ENCODE measurements around the gene TXNRD1. TPM values are rescaled to one million over a fixed set of nuclear protein-coding genes. Genes with fewer than 3 reads are reported as not detected.
A peak's percentile ranks its signal among the peaks of the same experiment; 100 is the strongest.

Gene TXNRD1
- total and polyA plus RNA-seq, 2 of the 8 experiments (the other 6 are each of a cell fraction or from before 2014, with no cell fraction given): 56.8 to 127 TPM

DNA sequence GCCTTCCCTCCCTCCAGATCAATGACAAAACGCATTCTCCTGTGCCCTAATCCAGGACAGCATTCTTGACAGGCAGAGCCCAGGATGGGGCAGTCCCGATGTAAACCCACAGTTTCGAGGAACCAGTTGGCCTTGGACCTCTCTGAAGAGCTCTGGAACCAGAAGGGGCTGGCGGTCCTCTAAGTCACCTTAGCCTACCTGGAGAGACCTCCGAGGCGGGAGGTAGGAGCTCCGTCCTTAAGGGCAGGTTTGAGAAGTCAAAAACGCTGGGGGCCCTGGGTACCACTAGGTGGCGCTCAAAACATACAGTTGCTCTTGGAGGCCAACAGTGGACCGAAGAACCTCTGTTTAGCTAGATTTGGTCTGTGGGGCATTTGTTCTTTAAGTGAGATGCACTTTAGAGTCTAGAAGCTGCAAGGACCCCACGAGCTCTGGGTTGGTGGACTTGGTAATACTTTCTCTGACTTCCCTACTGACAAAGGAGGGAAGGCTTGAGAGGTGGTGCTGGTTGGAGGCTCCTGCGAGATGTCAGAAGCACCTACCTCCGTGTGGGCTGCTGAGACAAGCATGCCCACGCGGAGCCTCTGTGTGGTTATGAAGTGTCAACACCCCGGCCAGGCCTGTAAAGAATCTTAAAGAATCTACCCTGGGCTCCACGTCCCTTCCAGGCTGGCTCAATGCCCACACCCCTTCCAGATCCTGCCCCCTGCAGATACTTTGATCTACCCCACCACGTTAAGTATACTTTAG lies 166.3 kb downstream of the TXNRD1 start:
- H3K23me2 ChIP-seq (ENCODE audit: low read depth, low read length): peaks cover 3% of the 10 kb centered on the region; the same call in 1 of the 2 replicates
- H3K4me2 ChIP-seq (ENCODE audit: insufficient read depth in 1 of 2, low read depth in 2 of 2, low read length in 2 of 2): peak overlapping the region in 1 of 2 experiments; percentile 56; a peak in 3 of 4 replicates
- no peaks in the 10 kb centered on the region for H3K79me1 ChIP-seq (ENCODE audit: low read depth, low read length)
- 0 out of 2 replicates have a peak overlapping the region, but pooled peaks have one; percentile 6 for H2BK12ac ChIP-seq (ENCODE audit: low read depth, low read length)
- POLR2A ChIA-PET (ENCODE audit: partially characterized antibody): interaction anchor here (0.6 to 1.3 kb wide), 6 partner anchors 64 to 725 kb away, joined by 3 to 4 read pairs (median 3); partner anchors contain the start of genes CHST11 and WASHC4
- 0 out of 8 replicates have a peak overlapping the region, but pooled peaks of 1 of the 4 experiments have one; percentile 28 for H3K4me3 ChIP-seq (ENCODE audit: extremely low read depth in 1 of 4, insufficient read depth in 2 of 4, low read depth in 3 of 4, low read length in 4 of 4)
- H2BK120ac ChIP-seq (replicated peaks; ENCODE audit: low read depth, low read length): no peak overlapping the region
- H3K23ac ChIP-seq (ENCODE audit: insufficient read length): no peak overlapping the region
- H3K56ac ChIP-seq (replicated peaks; ENCODE audit: insufficient read length, low read depth, low read length): no peak overlapping the region
- CTCF ChIA-PET (ENCODE audit: partially characterized antibody): interaction anchor here (0.6 to 3.5 kb wide), 93 partner anchors 9 to 720 kb away, joined by 3 to 20 read pairs (median 4); partner anchors contain the start of genes CHST11 and EID3
- 39% methylated on average over 18 of the region's 18 CpGs; no CpG with 5 or more reads in 1 of the 2 experiments for WGBS, 2 experiments (ENCODE audit: extremely low coverage in 1 of 2, insufficient coverage in 1 of 2, insufficient read length in 1 of 2, insufficient replicate concordance in 2 of 2, low coverage in 1 of 2, low lambda C conversion rate in 2 of 2, missing lambda C conversion rate in 1 of 2)
- peaks cover 0 to 4% (median 3%) of the 10 kb centered on the region in 4 experiments; a peak in 4 of 7 replicates for H3K4me1 ChIP-seq (replicated peaks in 1 of 4; ENCODE audit: control insufficient read depth in 3 of 4, insufficient read depth in 4 of 4, low read length in 3 of 4)
- no peak overlapping the region for H2AK5ac ChIP-seq (ENCODE audit: low read depth, low read length)
- H4K20me1 ChIP-seq (replicated peaks in 1 of 2; ENCODE audit: control insufficient read depth in 1 of 2, insufficient read depth in 2 of 2, low read length in 2 of 2): no peaks in the 10 kb centered on the region
- no peak overlapping the region for H3K18ac ChIP-seq (ENCODE audit: extremely low read depth, low read length)
- FAIRE-seq (no peak), DNase-seq (ENCODE audit: low read depth in 1 of 2, low spot score in 2 of 2) (peak; percentile 71 to 93)
- no peak overlapping the region for H2BK20ac ChIP-seq (ENCODE audit: low read length)
- no peak overlapping the region for H3K4ac ChIP-seq (replicated peaks; ENCODE audit: insufficient read length, low read depth, low read length)
- H3K27me3 ChIP-seq (replicated peaks in 1 of 4; ENCODE audit: control insufficient read depth in 3 of 4, extremely low read depth in 1 of 4, insufficient read depth in 3 of 4, low read length in 3 of 4): no peaks in the 10 kb centered on the region
- H2BK5ac ChIP-seq (ENCODE audit: low read depth, low read length): no peak overlapping the region
- no peaks in the 10 kb centered on the region for H3K9me3 ChIP-seq (ENCODE audit: insufficient read depth in 2 of 2, low read depth in 1 of 2, low read length in 1 of 2)
- H2BK15ac ChIP-seq (ENCODE audit: low read length): no peak overlapping the region
- H3K9ac ChIP-seq (replicated peaks in 1 of 4; ENCODE audit: extremely low read depth in 1 of 4, low read depth in 3 of 4, low read length in 3 of 4): no peak overlapping the region
- H4K8ac ChIP-seq (ENCODE audit: extremely low read depth, insufficient read depth, low read length): 0 out of 2 replicates have a peak overlapping the region, but pooled peaks have one; percentile 35
- H3K36me3 ChIP-seq (ENCODE audit: control insufficient read depth in 2 of 4, insufficient read depth in 4 of 4, low read length in 3 of 4): no peaks in the 10 kb centered on the region
- no peak overlapping the region for H4K91ac ChIP-seq (replicated peaks; ENCODE audit: insufficient read length, low read length)
- H2AFZ ChIP-seq (ENCODE audit: low read length): peak overlapping the region; percentile 77; the same call in 1 of the 2 replicates
- H4K5ac ChIP-seq (ENCODE audit: insufficient read length, low read depth, low read length): no peak overlapping the region
- H3K27ac ChIP-seq (ENCODE audit: low read depth, low read length): no peak overlapping the region
- H3K79me2 ChIP-seq (ENCODE audit: control insufficient read depth in 1 of 2, insufficient read depth in 2 of 2, low read length in 2 of 2): no peaks in the 10 kb centered on the region
- H3K14ac ChIP-seq (ENCODE audit: insufficient read length): no peak overlapping the region
- TF ChIP-seq EP300 (IDR thresholded peaks at IDR 0.05; ENCODE audit: borderline replicate concordance in 1 of 2, low read depth in 2 of 2, low read length in 2 of 2): peak in 1 of 2 experiments; percentile 18; a peak in 1 of 3 replicates
- TF ChIP-seq MAFK (IDR thresholded peaks at IDR 0.05; ENCODE audit: low read depth, low read length): no peak
- peak in 1 of 2 experiments; percentile 20; a peak in 1 of 4 replicates for TF ChIP-seq HDAC2 (IDR thresholded peaks at IDR 0.05; ENCODE audit: borderline replicate concordance in 1 of 2, low read depth in 2 of 2, low read length in 2 of 2)
- TF ChIP-seq SP1 (IDR thresholded peaks at IDR 0.05; ENCODE audit: low read depth, low read length): no peak
- TF ChIP-seq EGR1 (IDR thresholded peaks at IDR 0.05; ENCODE audit: borderline replicate concordance, low read depth, low read length): no peak
- TF ChIP-seq, protein P1, sequence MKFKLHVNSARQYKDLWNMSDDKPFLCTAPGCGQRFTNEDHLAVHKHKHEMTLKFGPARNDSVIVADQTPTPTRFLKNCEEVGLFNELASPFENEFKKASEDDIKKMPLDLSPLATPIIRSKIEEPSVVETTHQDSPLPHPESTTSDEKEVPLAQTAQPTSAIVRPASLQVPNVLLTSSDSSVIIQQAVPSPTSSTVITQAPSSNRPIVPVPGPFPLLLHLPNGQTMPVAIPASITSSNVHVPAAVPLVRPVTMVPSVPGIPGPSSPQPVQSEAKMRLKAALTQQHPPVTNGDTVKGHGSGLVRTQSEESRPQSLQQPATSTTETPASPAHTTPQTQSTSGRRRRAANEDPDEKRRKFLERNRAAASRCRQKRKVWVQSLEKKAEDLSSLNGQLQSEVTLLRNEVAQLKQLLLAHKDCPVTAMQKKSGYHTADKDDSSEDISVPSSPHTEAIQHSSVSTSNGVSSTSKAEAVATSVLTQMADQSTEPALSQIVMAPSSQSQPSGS (IDR thresholded peaks at IDR 0.05; ENCODE audit: low read length): 0 out of 2 replicates have a peak, but pooled peaks have one; percentile 59
- 0 out of 2 replicates have a peak, but pooled peaks have one; percentile 35 for TF ChIP-seq TEAD4 (IDR thresholded peaks at IDR 0.05; ENCODE audit: low read depth, low read length)
- TF ChIP-seq RAD21 (IDR thresholded peaks at IDR 0.05 in 1 of 2, conservative IDR thresholded peaks at IDR 0.05 in 1 of 2; ENCODE audit: low read depth in 2 of 2, low read length in 2 of 2): peak; percentile 98 to 99

Data from H1 (cell line).